IMR-90 (cell line): ENCODE measurements around the gene SPP2.

Source experiments
- CTCF ChIP-seq: conservative IDR thresholded peaks from 2 replicates; pipeline ENCODE4 v1.5.1; 2012; ENCODE audit warnings: mild to moderate bottlenecking, low read depth, low read length, improper control_type of control experiment
- ELK1 ChIP-seq: fragments of 150-350 bp; IDR thresholded peaks from 2 replicates; pipeline ENCODE4 v1.6.1; 2016; ENCODE audit warnings: low read depth, mild to moderate bottlenecking, low read length, moderate library complexity, borderline replicate concordance
- MXI1 ChIP-seq: IDR thresholded peaks from 2 replicates; pipeline ENCODE4 v1.6.1; 2012; ENCODE audit warnings: low read depth, mild to moderate bottlenecking, low read length, moderate library complexity, borderline replicate concordance
- POLR2A ChIP-seq: IDR thresholded peaks from 2 replicates; pipeline ENCODE4 v1.6.1; 2012; ENCODE audit warnings: mild to moderate bottlenecking, low read depth, low read length
- RAD21 ChIP-seq: IDR thresholded peaks from 2 replicates; pipeline ENCODE4 v1.6.1; 2012; ENCODE audit warnings: low read length, improper control_type of control experiment
- TF ChIP-seq, protein P1 (sequence below): fragments of 150-350 bp; IDR thresholded peaks from 2 replicates; pipeline ENCODE4 v1.6.1; 2017; ENCODE audit warnings: mild to moderate bottlenecking, antibody characterized with exemption, low read length, low read depth

DNA sequence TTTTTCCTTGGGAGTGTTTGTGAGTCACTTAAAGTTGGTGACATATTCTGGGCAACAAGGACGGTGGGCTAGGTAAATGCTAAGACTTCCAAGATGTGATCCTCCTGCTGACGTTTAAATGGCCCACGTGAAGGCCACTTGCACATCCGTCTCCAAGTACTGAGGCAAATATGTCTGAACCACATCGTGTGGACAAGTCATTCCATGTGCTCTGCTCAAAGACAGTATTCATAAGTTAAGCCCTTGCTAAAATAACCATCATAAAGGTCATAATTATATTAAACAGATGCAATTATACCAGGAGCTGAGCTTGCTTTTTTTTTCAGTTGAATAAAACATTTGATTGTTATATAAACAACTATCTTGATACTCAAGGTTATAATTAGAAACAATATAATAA, 44.8 kb downstream of the SPP2 start:
- TF ChIP-seq CTCF (no peak), RAD21 (no peak), MXI1 (no peak), ELK1 (no peak), POLR2A (no peak)
- TF ChIP-seq, protein P1, sequence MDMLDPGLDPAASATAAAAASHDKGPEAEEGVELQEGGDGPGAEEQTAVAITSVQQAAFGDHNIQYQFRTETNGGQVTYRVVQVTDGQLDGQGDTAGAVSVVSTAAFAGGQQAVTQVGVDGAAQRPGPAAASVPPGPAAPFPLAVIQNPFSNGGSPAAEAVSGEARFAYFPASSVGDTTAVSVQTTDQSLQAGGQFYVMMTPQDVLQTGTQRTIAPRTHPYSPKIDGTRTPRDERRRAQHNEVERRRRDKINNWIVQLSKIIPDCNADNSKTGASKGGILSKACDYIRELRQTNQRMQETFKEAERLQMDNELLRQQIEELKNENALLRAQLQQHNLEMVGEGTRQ: no peak
